Measurements from ENCODE around the gene PEX3. TPM values are rescaled to one million over a fixed set of nuclear protein-coding genes. Genes with fewer than 3 reads are reported as not detected.
"Not testable (repeated sequence)": the region's sequence is repeated elsewhere in the genome, so short reads cannot be mapped to it uniquely, and the experiment has no call there.

PEX3 gene
- total and polyA plus RNA-seq, 2 experiments from 2014 or later, result 13.8 to 19.4 TPM

GRCh38 chr6:143507358-143508145 lies 56.9 kb downstream of the PEX3 start (continued):
- TF ChIP-seq CTCF (conservative IDR thresholded peaks at IDR 0.05; ENCODE audit: low read depth in 2 of 2), result no peak

- H3K9me3 Mint-ChIP-seq; H3K27ac ChIP-seq (ENCODE audit: low read depth); H3K27me3 ChIP-seq (ENCODE audit: insufficient read depth); H3K36me3 ChIP-seq (ENCODE audit: insufficient read depth); DNase-seq (ENCODE audit: low spot score); ATAC-seq; H2AFZ ChIP-seq; H4K20me1 ChIP-seq (replicated peaks; ENCODE audit: insufficient read depth); H3F3A ChIP-seq (replicated peaks; ENCODE audit: low read depth); H3K4me1 ChIP-seq (ENCODE audit: insufficient read depth); H3K9me2 ChIP-seq (ENCODE audit: insufficient read depth); H3K27ac Mint-ChIP-seq: not testable (repeated sequence)
- Histone ChIP-seq H3K79me2 (replicated peaks; ENCODE audit: insufficient read depth) (peaks cover 27% of the 10 kb centered on the region), H3K4me3 (peak overlapping the region; percentile 76), H3K4me2 (peak overlapping the region; percentile 90)
- Mint-ChIP-seq H3K4me3 (peak overlapping the region; percentile 85), H3K27me3 (ENCODE audit: insufficient read depth, low read depth, poor library complexity) (peaks cover 17% of the 10 kb centered on the region), H3K4me1 (peaks cover 17% of the 10 kb centered on the region), H3K36me3 (ENCODE audit: low read depth) (peaks cover 27% of the 10 kb centered on the region)
These were observed 59.7 kb downstream of the PEX3 start for GRCh38 chr6:143510326-143510725.

- H3K9me3 Mint-ChIP-seq, result peaks cover 4% of the 10 kb centered on the region; the same call in 1 of the 3 replicates
- peak within 1 kb of the TSS; percentile 70 for H3K27ac ChIP-seq (ENCODE audit: low read depth)
- peak; percentile 90 for ATAC-seq
- TF ChIP-seq NANOG (IDR thresholded peaks at IDR 0.05; ENCODE audit: borderline replicate concordance) (no peak), STAT1 (IDR thresholded peaks at IDR 0.05; ENCODE audit: unreplicated experiment) (no peak), ZNF462 (CRISPR knock-in tag; IDR thresholded peaks at IDR 0.05) (no peak), EZH2 (IDR thresholded peaks at IDR 0.05; ENCODE audit: low read depth, unreplicated experiment) (no peak), CREB1 (CRISPR knock-in tag; IDR thresholded peaks at IDR 0.05; ENCODE audit: low read depth) (peak; percentile 51; the same call in 1 of the 2 replicates)
- TF ChIP-seq, protein P1, sequence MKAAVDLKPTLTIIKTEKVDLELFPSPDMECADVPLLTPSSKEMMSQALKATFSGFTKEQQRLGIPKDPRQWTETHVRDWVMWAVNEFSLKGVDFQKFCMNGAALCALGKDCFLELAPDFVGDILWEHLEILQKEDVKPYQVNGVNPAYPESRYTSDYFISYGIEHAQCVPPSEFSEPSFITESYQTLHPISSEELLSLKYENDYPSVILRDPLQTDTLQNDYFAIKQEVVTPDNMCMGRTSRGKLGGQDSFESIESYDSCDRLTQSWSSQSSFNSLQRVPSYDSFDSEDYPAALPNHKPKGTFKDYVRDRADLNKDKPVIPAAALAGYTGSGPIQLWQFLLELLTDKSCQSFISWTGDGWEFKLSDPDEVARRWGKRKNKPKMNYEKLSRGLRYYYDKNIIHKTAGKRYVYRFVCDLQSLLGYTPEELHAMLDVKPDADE (IDR thresholded peaks at IDR 0.05), result no peak; the same call in 1 of the 2 replicates
These were observed 60.6 kb downstream of the PEX3 start, which contains the start of gene FUCA2 for GRCh38 chr6:143510991-143511891. TSS of gene FUCA2 (minus strand) at chr6:143511720. CDS start at chr6:143511634, 86 bp downstream.

More at GRCh38 chr6:143510991-143511891, 60.6 kb downstream of the PEX3 start, which contains the start of gene FUCA2:
- peaks cover 16% of the 10 kb centered on the region; the same call in 1 of the 2 replicates for H3K27me3 ChIP-seq (ENCODE audit: insufficient read depth)
- H3K36me3 Mint-ChIP-seq (ENCODE audit: low read depth), result peaks cover 18% of the 10 kb centered on the region
- peak; percentile 96 for DNase-seq (ENCODE audit: low spot score)
- H2AFZ ChIP-seq, result peak within 1 kb of the TSS; percentile 94
- H3K4me3 ChIP-seq, result peak within 1 kb of the TSS; percentile 76
- 0 out of 2 replicates have a peak, but pooled peaks cover 6% of the 10 kb centered on the region for H3K36me3 ChIP-seq (ENCODE audit: insufficient read depth)
- H3K79me2 ChIP-seq (replicated peaks; ENCODE audit: insufficient read depth), result peaks cover 27% of the 10 kb centered on the region
- H3K27me3 Mint-ChIP-seq (ENCODE audit: insufficient read depth, low read depth, poor library complexity), result peaks cover 24% of the 10 kb centered on the region
- H3K4me1 Mint-ChIP-seq, result peaks cover 22% of the 10 kb centered on the region
- peak within 1 kb of the TSS; percentile 85 for H3K4me3 Mint-ChIP-seq
- peak within 1 kb of the TSS; percentile 90 for H3K4me2 ChIP-seq
- peaks cover 9% of the 10 kb centered on the region; the same call in 1 of the 2 replicates for H3K4me1 ChIP-seq (ENCODE audit: insufficient read depth)
- H4K20me1 ChIP-seq (replicated peaks; ENCODE audit: insufficient read depth), result no peaks in the 10 kb centered on the region
- peak within 1 kb of the TSS; percentile 72 for H3K27ac Mint-ChIP-seq
- H3F3A ChIP-seq (replicated peaks; ENCODE audit: low read depth), result no peaks in the 10 kb centered on the region
- peaks cover 7% of the 10 kb centered on the region; the same call in 1 of the 2 replicates for H3K9me2 ChIP-seq (ENCODE audit: insufficient read depth)
